ENCODE results near the gene ZNF454.

ZNF454 gene

GRCh38 chr5:178998441-178998840, 57.4 kb downstream of the ZNF454 start:
- Histone ChIP-seq H3K9ac (no peak overlapping the region), H3K4me1 (no peaks in the 10 kb centered on the region)
- no peak for TF ChIP-seq Cebpa-rat (IDR thresholded peaks at IDR 0.05)

GRCh38 chr5:179006564-179006963, 65.6 kb downstream of the ZNF454 start:
- Histone ChIP-seq H3K27me3 (no peaks in the 10 kb centered on the region), H3K4me2 (no peak overlapping the region), H4K20me1 (no peaks in the 10 kb centered on the region), H3K4me3 (no peak overlapping the region), H3K9ac (no peak overlapping the region), H3K4me1 (no peaks in the 10 kb centered on the region), H3K9me3 (replicated peaks in 1 of 11) (peaks cover 48 to 90% (median 75%) of the 10 kb centered on the region in 11 experiments), H3K27ac (no peak overlapping the region), H3K36me3 (no peaks in the 10 kb centered on the region)
- no peak for TF ChIP-seq Cebpa-rat (IDR thresholded peaks at IDR 0.05)

More at GRCh38 chr5:178998441-178998840, 57.4 kb downstream of the ZNF454 start:
- Histone ChIP-seq H3K4me3 (no peak overlapping the region), H3K9me3 (replicated peaks in 1 of 11) (peaks cover 74 to 97% (median 80%) of the 10 kb centered on the region in 11 experiments), H3K36me3 (no peaks in the 10 kb centered on the region), H3K27me3 (no peaks in the 10 kb centered on the region), H3K4me2 (no peak overlapping the region), H3K27ac (no peak overlapping the region), H4K20me1 (no peaks in the 10 kb centered on the region)

- Histone ChIP-seq H3K4me3 (no peak overlapping the region), H3K9me3 (replicated peaks in 1 of 11) (peaks cover 63 to 90% (median 76%) of the 10 kb centered on the region in 11 experiments), H4K20me1 (no peaks in the 10 kb centered on the region), H3K4me1 (no peaks in the 10 kb centered on the region), H3K27ac (no peak overlapping the region), H3K36me3 (no peaks in the 10 kb centered on the region; a peak in 1 of 22 replicates), H3K27me3 (no peaks in the 10 kb centered on the region), H3K4me2 (no peak overlapping the region), H3K9ac (no peak overlapping the region)
- no peak for TF ChIP-seq Cebpa-rat (IDR thresholded peaks at IDR 0.05)
Measured at GRCh38 chr5:179008667-179009066, 67.7 kb downstream of the ZNF454 start.

Measured in BLaER1 treated with 17β-estradiol and CSF1 and Interleukin-3, amounts not matched to agents 10 nM and 100 nM (cell line).